HCT116 (cell line): ENCODE data around the gene ANKRD36C. TPM values are rescaled to one million over a fixed set of nuclear protein-coding genes. Genes with fewer than 3 reads are reported as not detected.
"Not testable (repeated sequence)": the region's sequence is repeated elsewhere in the genome, so short reads cannot be mapped to it uniquely, and the experiment has no call there.

Experiments used
- ATAC-seq: fragments of 200-7000 bp; cut with Tn5 transposase; 2 replicates; pipeline ENCODE4 v1.9.1; 2020; ENCODE audit warnings: mild to moderate bottlenecking, moderate library complexity
- BruUV-seq: library from RNA; stranded (reverse); fragments of 400-500 nt; replicated peaks from 2 replicates; lab custom pipeline; 2021; lab: Mats Ljungman, UMichigan
- CTCF ChIA-PET: fragments of 300-600 bp; sonication (Branson Sonifier 250); formaldehyde crosslinking; loops from one replicate; lab custom pipeline; 2021; ENCODE audit warnings: antibody characterized with exemption; lab: Charles Lee
- POLR2A ChIA-PET: fragments of 300-600, 350-600 bp; sonication (Branson Sonifier 250); formaldehyde crosslinking; loops from one replicate; lab custom pipeline; 2021; ENCODE audit warnings: antibody characterized with exemption; lab: Charles Lee
- RAD21 ChIA-PET, 2 experiments: fragments of 300-600 bp; sonication (Branson Sonifier 250); formaldehyde crosslinking; loops; one replicate each; lab custom pipeline; 2023; ENCODE audit warnings: low total read pairs in 2 of 2; ENCODE audit not compliant: uncharacterized antibody in 2 of 2, unreplicated experiment in 2 of 2, low non-redundant PET in 1 of 2; lab: Charles Lee
- DNase-seq: peaks from one replicate; pipeline ENCODE4 v3.0.0-alpha.2; 2010; ENCODE audit warnings: low read depth, low spot score
- H2AFZ ChIP-seq: fragments of 200-600 bp; shearing (Covaris generic), sonication (generic); 2 replicates; pipeline ENCODE4 v1.6.1; 2017; ENCODE audit warnings: low read depth, mixed run types, mixed read lengths, antibody characterized with exemption, low read length; ENCODE audit not compliant: poor library complexity, severe bottlenecking
- H3K27ac ChIP-seq: 2 replicates; pipeline ENCODE4 v1.5.1; 2012; ENCODE audit warnings: low read depth, low read length
- H3K27me3 ChIP-seq: fragments of 200-600 bp; sonication (generic); 2 replicates; pipeline ENCODE4 v1.6.1; 2016; ENCODE audit warnings: mixed run types, low read length, mixed read lengths; ENCODE audit not compliant: insufficient read depth
- H3K36me3 ChIP-seq, 2 experiments: fragments of 200-500 bp in 1 of 2; fragments of 200-600 bp in 1 of 2; sonication (Bioruptor generic) in 1 of 2; sonication (generic) in 1 of 2; 2 replicates each; pipeline versions ENCODE4 v1.5.1 to v1.6.1; 2014 to 2016; ENCODE audit warnings: low read length in 2 of 2, inconsistent platforms in 1 of 2, mixed read lengths in 1 of 2, mixed run types in 1 of 2; ENCODE audit not compliant: insufficient read depth in 2 of 2, control insufficient read depth in 1 of 2
- H3K4me1 ChIP-seq, 2 experiments: fragments of 200-600 bp in 1 of 2; sonication (generic) in 1 of 2; 2 replicates each; pipeline versions ENCODE4 v1.5.1 to v1.6.1; 2012 to 2017; ENCODE audit warnings: low read length in 2 of 2, inconsistent platforms in 1 of 2, mild to moderate bottlenecking in 1 of 2, mixed read lengths in 1 of 2, mixed run types in 1 of 2, moderate library complexity in 1 of 2; ENCODE audit not compliant: insufficient read depth in 2 of 2, control insufficient read depth in 1 of 2
- H3K4me2 ChIP-seq: fragments of 200-600 bp; sonication (generic); 2 replicates; pipeline ENCODE4 v1.6.1; 2017; ENCODE audit warnings: mixed run types, low read length, mixed read lengths
- H3K4me3 ChIP-seq, 2 experiments: fragments of 200-600 bp in 1 of 2; sonication (generic) in 1 of 2; replicated peaks in 1 of 2; 2 replicates each; pipeline ENCODE4 v1.5.1; 2011 to 2016; ENCODE audit warnings: low read length in 2 of 2, control low read depth in 1 of 2, low read depth in 1 of 2, mild to moderate bottlenecking in 1 of 2, mixed read lengths in 1 of 2, mixed run types in 1 of 2
- H3K79me2 ChIP-seq: fragments of 200-600 bp; sonication (generic); 2 replicates; pipeline ENCODE4 v1.6.1; 2017; ENCODE audit warnings: mild to moderate bottlenecking, mixed run types, low read length, moderate library complexity, mixed read lengths; ENCODE audit not compliant: insufficient read depth
- H3K9ac ChIP-seq: fragments of 200-600 bp; sonication (generic); 2 replicates; pipeline ENCODE4 v1.6.1; 2016; ENCODE audit warnings: low read length, mixed read lengths
- H3K9me2 ChIP-seq: fragments of 200-600 bp; sonication (generic), shearing (Covaris generic); 2 replicates; pipeline ENCODE4 v1.6.1; 2017; ENCODE audit warnings: mixed run types, mild to moderate bottlenecking, moderate library complexity; ENCODE audit not compliant: insufficient read depth
- H3K9me3 ChIP-seq, 2 experiments: fragments of 200-500 bp in 1 of 2; fragments of 200-600 bp in 1 of 2; sonication (Bioruptor generic) in 1 of 2; sonication (generic) in 1 of 2; 2 replicates each; pipeline ENCODE4 v1.6.1; 2014 to 2017; ENCODE audit warnings: low read length in 2 of 2, mixed read lengths in 2 of 2, inconsistent platforms in 1 of 2, low read depth in 1 of 2, mild to moderate bottlenecking in 1 of 2, mixed run types in 1 of 2, moderate library complexity in 1 of 2; ENCODE audit not compliant: control insufficient read depth in 1 of 2, insufficient read depth in 1 of 2
- H4K20me1 ChIP-seq: fragments of 200-600 bp; sonication (generic), shearing (Covaris generic); 2 replicates; pipeline ENCODE4 v1.6.1; 2017; ENCODE audit warnings: mixed run types, mild to moderate bottlenecking, moderate library complexity; ENCODE audit not compliant: insufficient read depth
- CBX3 ChIP-seq: IDR thresholded peaks from 2 replicates; pipeline ENCODE4 v1.6.1; 2012; ENCODE audit warnings: low read depth
- CTCF ChIP-seq, 3 experiments: fragments of 200-600 bp in 1 of 3; sonication (generic) in 1 of 3; IDR thresholded peaks in 2 of 3; conservative IDR thresholded peaks in 1 of 3; 2 replicates each; pipeline ENCODE4 v1.5.1; 2012 to 2017; ENCODE audit warnings: low read depth in 2 of 3, low read length in 2 of 3, antibody characterized with exemption in 1 of 3, borderline replicate concordance in 1 of 3, control low read depth in 1 of 3, mild to moderate bottlenecking in 1 of 3, mixed read lengths in 1 of 3, mixed run types in 1 of 3, moderate library complexity in 1 of 3; ENCODE audit not compliant: insufficient read depth in 1 of 3
- RAD21 ChIP-seq: IDR thresholded peaks from 2 replicates; pipeline ENCODE4 v1.6.1; 2012; ENCODE audit warnings: low read depth, mild to moderate bottlenecking
- intact Hi-C: fragments of 100-400 bp; cut with micrococcal nuclease; formaldehyde crosslinking; loops from 2 replicates; pipeline ENCODE4 v1.10.0; 2022
- total RNA-seq: library from RNA; stranded (reverse); gene quantifications from one replicate; pipeline ENCODE4 v1.2.1, GENCODE V29; 2021; ENCODE audit not compliant: unreplicated experiment

Gene ANKRD36C
- total RNA-seq, 1 experiment from 2014 or later = 17.7 TPM

- H3K4me3 ChIP-seq, H3K4me1 ChIP-seq, H3K27me3 ChIP-seq, H3K79me2 ChIP-seq, H3K9me2 ChIP-seq, H3K27ac ChIP-seq, POLR2A ChIA-PET, H4K20me1 ChIP-seq, intact Hi-C loops, H3K4me2 ChIP-seq, H3K36me3 ChIP-seq, BruUV-seq, H2AFZ ChIP-seq, H3K9ac ChIP-seq, H3K9me3 ChIP-seq: not testable (repeated sequence)
- RAD21 ChIA-PET = interaction anchor here in 1 of 2 experiments (1.6 kb wide), 1 partner anchor 152 kb away, joined by 5 read pairs; no protein-coding TSS in a partner anchor
- ATAC-seq (peak; percentile 96), DNase-seq (peak; percentile 31)
- CTCF ChIA-PET = interaction anchor here (0.6 to 1.8 kb wide), 8 partner anchors 14 to 244 kb away, joined by 3 to 17 read pairs (median 4); partner anchors contain the start of genes ADRA2B, ASTL and STARD7
- TF ChIP-seq CBX3 = 0 out of 2 replicates have a peak, but pooled peaks have one; percentile 30
- peak; percentile 87 for TF ChIP-seq RAD21
- peak; percentile 65 to 81 (median 75) for TF ChIP-seq CTCF (IDR thresholded peaks at IDR 0.05 in 2 of 3, conservative IDR thresholded peaks at IDR 0.05 in 1 of 3; ENCODE audit: borderline replicate concordance in 1 of 3, insufficient read depth in 1 of 3, low read depth in 2 of 3, low read length in 2 of 3)
Observed at GRCh38 chr2:96022701-96023447, 31.2 kb upstream of the ANKRD36C start.

GRCh38 chr2:96022126-96022525 is 30.5 kb upstream of the ANKRD36C start:
- not testable (repeated sequence) for BruUV-seq

GRCh38 chr2:96021142-96021541 is 29.5 kb upstream of the ANKRD36C start:
- POLR2A ChIA-PET, H2AFZ ChIP-seq, RAD21 ChIA-PET, DNase-seq, H3K4me3 ChIP-seq, H3K27ac ChIP-seq, H3K36me3 ChIP-seq, BruUV-seq, H3K27me3 ChIP-seq, H3K9me3 ChIP-seq, H3K79me2 ChIP-seq, H3K9ac ChIP-seq, ATAC-seq, H3K4me1 ChIP-seq, H4K20me1 ChIP-seq, H3K9me2 ChIP-seq, H3K4me2 ChIP-seq, intact Hi-C loops, CTCF ChIA-PET: not testable (repeated sequence)

More at GRCh38 chr2:96022126-96022525, 30.5 kb upstream of the ANKRD36C start:
- H2AFZ ChIP-seq, H3K4me3 ChIP-seq, intact Hi-C loops, H3K9me3 ChIP-seq, ATAC-seq, H4K20me1 ChIP-seq, H3K36me3 ChIP-seq, POLR2A ChIA-PET, H3K9me2 ChIP-seq, H3K4me1 ChIP-seq, H3K9ac ChIP-seq, H3K4me2 ChIP-seq, H3K79me2 ChIP-seq, H3K27ac ChIP-seq, DNase-seq, H3K27me3 ChIP-seq: not testable (repeated sequence)
- ChIA-PET CTCF (interaction anchor here (0.6 to 1.8 kb wide), 8 partner anchors 13 to 245 kb away, joined by 3 to 17 read pairs (median 4); partner anchors contain the start of genes ADRA2B, ASTL and STARD7), RAD21 (interaction anchor here in 1 of 2 experiments (1.6 kb wide), 1 partner anchor 152 kb away, joined by 5 read pairs; no protein-coding TSS in a partner anchor)
